RWPE2 (cell line): ENCODE data around the gene SLC15A1.
"Not testable (repeated sequence)": the region's sequence is repeated elsewhere in the genome, so short reads cannot be mapped to it uniquely, and the experiment has no call there.

Experiments
- ATAC-seq: fragments of 200-7000 bp; cut with Tn5 transposase; 3 replicates; pipeline ENCODE4 v1.9.1; 2021; ENCODE audit warnings: low read depth
- DNase-seq: peaks from one replicate; pipeline ENCODE4 v3.0.0-alpha.2; 2020; ENCODE audit warnings: low spot score
- H3K27ac ChIP-seq: fragments of 450-650 bp; 2 replicates; pipeline ENCODE4 v1.5.1; 2017; ENCODE audit warnings: mild to moderate bottlenecking; ENCODE audit not compliant: poor library complexity, severe bottlenecking
- H3K27me3 ChIP-seq: fragments of 250-450 bp; sonication (Bioruptor Pico); 2 replicates; pipeline ENCODE4 v1.5.1; 2021; ENCODE audit warnings: mild to moderate bottlenecking, moderate library complexity; ENCODE audit not compliant: insufficient read depth, poor library complexity, severe bottlenecking
- H3K36me3 ChIP-seq: fragments of 250-450 bp; sonication (Bioruptor Pico); 2 replicates; pipeline ENCODE4 v1.5.1; 2020; ENCODE audit warnings: low read depth, mild to moderate bottlenecking, moderate library complexity
- H3K4me1 ChIP-seq: fragments of 250-450 bp; sonication (Bioruptor Pico); 2 replicates; pipeline ENCODE4 v1.5.1; 2021; ENCODE audit warnings: mild to moderate bottlenecking, moderate library complexity; ENCODE audit not compliant: insufficient read depth, poor library complexity, severe bottlenecking
- H3K4me3 ChIP-seq: fragments of 250-450 bp; sonication (Bioruptor Pico); 2 replicates; pipeline ENCODE4 v1.5.1; 2021; ENCODE audit warnings: mild to moderate bottlenecking, moderate library complexity; ENCODE audit not compliant: severe bottlenecking
- H3K9me3 ChIP-seq: fragments of 250-450 bp; sonication (Bioruptor Pico); 2 replicates; pipeline ENCODE4 v1.5.1; 2021; ENCODE audit warnings: mild to moderate bottlenecking, moderate library complexity; ENCODE audit not compliant: severe bottlenecking
- CTCF ChIP-seq: fragments of 450-650 bp; IDR thresholded peaks from one replicate; pipeline ENCODE4 v1.5.1; 2017; ENCODE audit warnings: mild to moderate bottlenecking, moderate library complexity; ENCODE audit not compliant: poor library complexity, severe bottlenecking

SLC15A1 gene

GRCh38 chr13:98648686-98649085 is 103.8 kb downstream of the SLC15A1 start:
- Histone ChIP-seq H3K4me1 (peaks cover 4% of the 10 kb centered on the region), H3K9me3 (no peaks in the 10 kb centered on the region), H3K27me3 (no peaks in the 10 kb centered on the region), H3K27ac (no peak overlapping the region), H3K4me3 (no peak overlapping the region), H3K36me3 (no peaks in the 10 kb centered on the region)
- TF ChIP-seq CTCF: no peak
- DNase-seq (no peak), ATAC-seq (no peak)

GRCh38 chr13:98648141-98648540 is 104.3 kb downstream of the SLC15A1 start:
- H3K4me1 ChIP-seq: peaks cover 4% of the 10 kb centered on the region
- no peaks in the 10 kb centered on the region for H3K36me3 ChIP-seq
- no peak overlapping the region for H3K4me3 ChIP-seq
- ATAC-seq: no peak
- H3K27ac ChIP-seq: no peak overlapping the region
- H3K9me3 ChIP-seq: no peaks in the 10 kb centered on the region
- no peak for DNase-seq
- TF ChIP-seq CTCF: no peak
- no peaks in the 10 kb centered on the region for H3K27me3 ChIP-seq

GRCh38 chr13:98647121-98647520 is 105.4 kb downstream of the SLC15A1 start:
- H3K36me3 ChIP-seq: no peaks in the 10 kb centered on the region
- DNase-seq (no peak), ATAC-seq (no peak)
- TF ChIP-seq CTCF: no peak
- H3K4me3 ChIP-seq: no peak overlapping the region
- H3K27ac ChIP-seq: no peak overlapping the region
- H3K27me3 ChIP-seq: no peaks in the 10 kb centered on the region
- H3K4me1 ChIP-seq: peaks cover 4% of the 10 kb centered on the region
- H3K9me3 ChIP-seq: no peaks in the 10 kb centered on the region

GRCh38 chr13:98643479-98643878 is 109.0 kb downstream of the SLC15A1 start:
- no peaks in the 10 kb centered on the region for H3K27me3 ChIP-seq
- DNase-seq (no peak), ATAC-seq (no peak)
- H3K36me3 ChIP-seq: no peaks in the 10 kb centered on the region
- H3K27ac ChIP-seq: no peak overlapping the region
- H3K4me3 ChIP-seq: no peak overlapping the region
- H3K9me3 ChIP-seq: no peaks in the 10 kb centered on the region
- no peaks in the 10 kb centered on the region for H3K4me1 ChIP-seq
- TF ChIP-seq CTCF: no peak

- no peaks in the 10 kb centered on the region for H3K4me1 ChIP-seq
- H3K9me3 ChIP-seq: no peaks in the 10 kb centered on the region
- no peak overlapping the region for H3K4me3 ChIP-seq
- ATAC-seq (no peak), DNase-seq (no peak)
- H3K27me3 ChIP-seq: no peaks in the 10 kb centered on the region
- H3K36me3 ChIP-seq: no peaks in the 10 kb centered on the region
- TF ChIP-seq CTCF: no peak
- H3K27ac ChIP-seq: no peak overlapping the region
Measured at GRCh38 chr13:98641075-98641474, 111.4 kb downstream of the SLC15A1 start.

GRCh38 chr13:98639785-98640184 is 112.7 kb downstream of the SLC15A1 start:
- ATAC-seq, H3K27ac ChIP-seq, H3K36me3 ChIP-seq, H3K27me3 ChIP-seq, H3K4me1 ChIP-seq, H3K9me3 ChIP-seq, DNase-seq, H3K4me3 ChIP-seq: not testable (repeated sequence)

GRCh38 chr13:98638352-98638751 is 114.1 kb downstream of the SLC15A1 start:
- ATAC-seq, H3K27me3 ChIP-seq, H3K4me1 ChIP-seq, DNase-seq, H3K9me3 ChIP-seq, H3K4me3 ChIP-seq, H3K27ac ChIP-seq, H3K36me3 ChIP-seq: not testable (repeated sequence)
